Adrenal gland (tissue), 12 donors: ENCODE results near the gene PHOX2B. TPM values are rescaled to one million over a fixed set of nuclear protein-coding genes. Genes with fewer than 3 reads are reported as not detected.

Source experiments
- DNase-seq, 7 donors: peaks; one replicate each; pipeline ENCODE4 v3.0.0-alpha.2; 2019 to 2020
- H3K27ac ChIP-seq, 5 donors: fragments of 200-600 bp; sonication (generic) in 4 of 5; 1 replicate in 3 of 5; 2 replicates in 2 of 5; pipeline versions ENCODE4 v1.5.1 to v1.8.0; 2016 to 2020; ENCODE audit warnings: mild to moderate bottlenecking in 1 of 5
- H3K27me3 ChIP-seq: fragments of 200-600 bp; 2 replicates; pipeline ENCODE4 v1.8.0; 2021
- H3K36me3 ChIP-seq, 2 donors: fragments of 200-600 bp; replicated peaks in 1 of 2; 1 replicate in 1 of 2; 2 replicates in 1 of 2; pipeline versions ENCODE4 v1.5.1 to v1.8.0; 2018 to 2022
- H3K4me1 ChIP-seq, 2 donors: fragments of 200-600 bp; replicated peaks in 1 of 2; 1 replicate in 1 of 2; 2 replicates in 1 of 2; pipeline versions ENCODE4 v1.5.1 to v1.8.0; 2018 to 2021
- H3K4me3 ChIP-seq, 4 donors: fragments of 200-600 bp; sonication (generic) in 3 of 4; one replicate each; pipeline ENCODE4 v1.5.1; 2016 to 2018
- H3K9me3 ChIP-seq, 3 donors: fragments of 200-600 bp; sonication (generic) in 1 of 3; replicated peaks in 1 of 3; 1 replicate in 2 of 3; 2 replicates in 1 of 3; pipeline versions ENCODE4 v1.5.1 to v1.8.0; 2016 to 2021
- CTCF ChIP-seq, 6 experiments: fragments of 450-650 bp in 4 of 6; fragments of 200-600 bp in 2 of 6; sonication (generic) in 1 of 6; IDR thresholded peaks; 1 replicate in 5 of 6; 2 replicates in 1 of 6; pipeline versions ENCODE4 v1.5.1 to v1.8.0; 2016 to 2021; ENCODE audit warnings: antibody characterized with exemption in 6 of 6, mild to moderate bottlenecking in 2 of 6, moderate library complexity in 1 of 6
- POLR2A ChIP-seq, 2 donors: fragments of 450-650 bp; IDR thresholded peaks; one replicate each; pipeline ENCODE4 v1.6.1; 2017; ENCODE audit warnings: antibody characterized with exemption in 2 of 2, mild to moderate bottlenecking in 2 of 2, moderate library complexity in 1 of 2
- WGBS, 4 donors: extraction: QIAGEN DNeasy Blood & Tissue Kit in 2 of 4; methylation state at CpG; one replicate each; pipeline versions ENCODE4 v1.1.5 to v1.1.7; 2013 to 2017; 5-methylcytosine and 5-hydroxymethylcytosine counted together
- intact Hi-C, 2 donors: fragments of 100-400 bp; cut with DNase I; formaldehyde crosslinking; loops; one replicate each; pipeline versions ENCODE4 v1.14.1 to v1.15.0; 2022 to 2023
- polyA plus RNA-seq, 3 donors: library from polyadenylated mRNA; stranded (reverse); fragments of 200-250 nt in 2 of 3; fragments of 350-450 nt in 1 of 3; fragmentation: Illumina TruSeq in 1 of 3; extraction: RNeasy Lipid Tissue Mini Kit (QIAGEN cat#74804) in 1 of 3; gene quantifications; one replicate each; pipeline ENCODE4 v1.2.3, GENCODE V29; 2013 to 2014
- total RNA-seq, 9 donors: library from RNA; depleted of rRNA in 4 of 9; stranded (reverse); fragments of >200 nt in 4 of 9; fragments of 120-200 nt in 1 of 9; fragmentation: NEBNext Ultra II Directional in 1 of 9; extraction: Animal tissue kit (Norgen Biotek cat#: 25700) in 1 of 9; gene quantifications; one replicate each; pipeline versions ENCODE4 v1.1.0 to v1.2.4, GENCODE V29; 2013 to 2023
- donor health status: healthy with polysubstance abuse.
- donor health status: Bipolar disorder and iron deficiency.
- donor health status: DM: yes; HTN: yes; CAD: no.
- donor health status: DM: no; HTN: no; CAD: no.
- donor health status: DM: no; HTN: no; CAD: no.
- donor health status: DM: yes; HTN: yes; CAD: no.

PHOX2B gene
- total and polyA plus RNA-seq, 12 donors = 0.29 to 10.3 (median 4.6) TPM; not detected in 3

GRCh38 chr4:41757521-41758156 is 9.1 kb upstream of the PHOX2B start:
- Histone ChIP-seq H3K4me1 (no peaks in the 10 kb centered on the region), H3K4me3 (no peak overlapping the region), H3K9me3 (no peaks in the 10 kb centered on the region), H3K36me3 (no peaks in the 10 kb centered on the region), H3K27me3 (peaks cover 20% of the 10 kb centered on the region), H3K27ac (no peak overlapping the region)
- DNase-seq = no peak
- intact Hi-C loops = no loop called here
- 30 to 35% (median 32%) methylated on average over 3 of the region's 3 CpGs for WGBS, 4 donors
- TF ChIP-seq CTCF (IDR thresholded peaks at IDR 0.05) = no peak
- no peak for TF ChIP-seq POLR2A (IDR thresholded peaks at IDR 0.05)

- Histone ChIP-seq H3K4me3 (no peak overlapping the region), H3K27ac (no peak overlapping the region), H3K4me1 (no peaks in the 10 kb centered on the region), H3K27me3 (peaks cover 46% of the 10 kb centered on the region), H3K9me3 (no peaks in the 10 kb centered on the region), H3K36me3 (no peaks in the 10 kb centered on the region)
- no peak for DNase-seq
- intact Hi-C loops = no loop called here
- TF ChIP-seq CTCF (IDR thresholded peaks at IDR 0.05) = no peak
- no peak for TF ChIP-seq POLR2A (IDR thresholded peaks at IDR 0.05)
These were observed 5.4 kb upstream of the PHOX2B start for GRCh38 chr4:41753942-41754341.

GRCh38 chr4:41752081-41752836 is 3.7 kb upstream of the PHOX2B start:
- Histone ChIP-seq H3K9me3 (no peaks in the 10 kb centered on the region), H3K27ac (peak overlapping the region in 1 of 5 donors; percentile 57), H3K36me3 (no peaks in the 10 kb centered on the region), H3K27me3 (peaks cover 61% of the 10 kb centered on the region), H3K4me1 (no peaks in the 10 kb centered on the region), H3K4me3 (no peak overlapping the region)
- no peak for DNase-seq
- TF ChIP-seq CTCF (IDR thresholded peaks at IDR 0.05) = no peak
- TF ChIP-seq POLR2A (IDR thresholded peaks at IDR 0.05) = no peak
- intact Hi-C loops = no loop called here
- WGBS, 4 donors = 22 to 31% (median 26%) methylated on average over 10 of the region's 10 CpGs

GRCh38 chr4:41751449-41752061 is 3.0 kb upstream of the PHOX2B start:
- H3K4me1 ChIP-seq = no peaks in the 10 kb centered on the region
- no peaks in the 10 kb centered on the region for H3K9me3 ChIP-seq
- intact Hi-C loops = no loop called here
- H3K27me3 ChIP-seq = peaks cover 61% of the 10 kb centered on the region
- H3K4me3 ChIP-seq = no peak overlapping the region
- 4 to 10% (median 5%) methylated on average over 7 to 34 of the region's 34 CpGs for WGBS, 4 donors
- peak in 1 of 7 donors; percentile 14 for DNase-seq
- TF ChIP-seq CTCF (IDR thresholded peaks at IDR 0.05) (peak in 1 of 6 experiments; percentile 13), POLR2A (IDR thresholded peaks at IDR 0.05) (no peak)
- H3K27ac ChIP-seq = peak overlapping the region in 1 of 5 donors; percentile 57
- no peaks in the 10 kb centered on the region for H3K36me3 ChIP-seq
